ENCODE results near the gene VCL.

VCL gene

GRCh38 chr10:73974309-73974946 is 23.5 kb upstream of the VCL start:
- no peak for DNase-seq (ENCODE audit: low read depth)

GRCh38 chr10:73975388-73975787 is 22.5 kb upstream of the VCL start:
- DNase-seq (ENCODE audit: low read depth), result no peak
- no peak for TF ChIP-seq CTCF (conservative IDR thresholded peaks at IDR 0.05; ENCODE audit: low read depth, low read length)
- H3K4me3 ChIP-seq (ENCODE audit: low read length), result no peak overlapping the region

More at GRCh38 chr10:73974309-73974946, 23.5 kb upstream of the VCL start:
- no peak overlapping the region for H3K4me3 ChIP-seq (ENCODE audit: low read length)
- TF ChIP-seq CTCF (conservative IDR thresholded peaks at IDR 0.05; ENCODE audit: low read depth, low read length), result no peak

GRCh38 chr10:73979141-73979808 is 18.6 kb upstream of the VCL start:
- H3K4me3 ChIP-seq (ENCODE audit: low read length), result no peak overlapping the region
- DNase-seq (ENCODE audit: low read depth), result no peak
- no peak for TF ChIP-seq CTCF (conservative IDR thresholded peaks at IDR 0.05; ENCODE audit: low read depth, low read length)

- no peak overlapping the region for H3K4me3 ChIP-seq (ENCODE audit: low read length)
- no peak for DNase-seq (ENCODE audit: low read depth)
- TF ChIP-seq CTCF (conservative IDR thresholded peaks at IDR 0.05; ENCODE audit: low read depth, low read length), result no peak
Observed at GRCh38 chr10:73979809-73980433, 18.0 kb upstream of the VCL start.

GRCh38 chr10:73981812-73982211 is 16.1 kb upstream of the VCL start:
- H3K4me3 ChIP-seq (ENCODE audit: low read length), result no peak overlapping the region
- no peak for DNase-seq (ENCODE audit: low read depth)
- no peak for TF ChIP-seq CTCF (conservative IDR thresholded peaks at IDR 0.05; ENCODE audit: low read depth, low read length)

GRCh38 chr10:73983096-73984047 is 14.5 kb upstream of the VCL start:
- no peak for TF ChIP-seq CTCF (conservative IDR thresholded peaks at IDR 0.05; ENCODE audit: low read depth, low read length)
- DNase-seq (ENCODE audit: low read depth), result no peak
- no peak overlapping the region for H3K4me3 ChIP-seq (ENCODE audit: low read length)

Data from retinal pigment epithelial cell (primary cell).